AG10803 (cell line): Measurements from ENCODE around the gene SLC25A34.

ENCODE experiments used
- DNase-seq: peaks from one replicate; pipeline ENCODE4 v3.0.0; 2010; ENCODE audit warnings: low read depth
- H3K4me3 ChIP-seq: 2 replicates; pipeline ENCODE4 v1.5.1; 2011; ENCODE audit warnings: mild to moderate bottlenecking, low read length, control low read depth
- CTCF ChIP-seq: conservative IDR thresholded peaks from 2 replicates; pipeline ENCODE4 v1.5.1; 2011; ENCODE audit warnings: mild to moderate bottlenecking, low read length, control low read depth, inconsistent platforms

SLC25A34 gene

GRCh38 chr1:15757575-15758342 is 21.7 kb downstream of the SLC25A34 start:
- peak; percentile 26 for DNase-seq
- H3K4me3 ChIP-seq, result peak overlapping the region; percentile 77

GRCh38 chr1:15758343-15758931 is 22.4 kb downstream of the SLC25A34 start, which contains the start of gene FBLIM1:
TSS of gene FBLIM1 (plus strand) at chr1:15758795. CDS start at chr1:15764984, 6,189 bp downstream.
- H3K4me3 ChIP-seq, result peak within 1 kb of the TSS; percentile 77
- DNase-seq, result no peak
- TF ChIP-seq CTCF, result no peak

More at GRCh38 chr1:15757575-15758342, 21.7 kb downstream of the SLC25A34 start:
- TF ChIP-seq CTCF, result no peak

GRCh38 chr1:15758953-15759661 is 23.0 kb downstream of the SLC25A34 start:
- no peak for TF ChIP-seq CTCF
- peak; percentile 30 for DNase-seq
- peak overlapping the region; percentile 77 for H3K4me3 ChIP-seq

GRCh38 chr1:15760520-15761211 is 24.6 kb downstream of the SLC25A34 start:
- peak; percentile 57 for DNase-seq
- no peak for TF ChIP-seq CTCF

GRCh38 chr1:15761366-15762128 is 25.5 kb downstream of the SLC25A34 start:
- TF ChIP-seq CTCF, result no peak
- no peak overlapping the region for H3K4me3 ChIP-seq
- DNase-seq, result no peak

More at GRCh38 chr1:15760520-15761211, 24.6 kb downstream of the SLC25A34 start:
- peak overlapping the region; percentile 39 for H3K4me3 ChIP-seq

- no peak for DNase-seq
- TF ChIP-seq CTCF, result no peak
- no peak overlapping the region for H3K4me3 ChIP-seq
These were observed 26.5 kb downstream of the SLC25A34 start for GRCh38 chr1:15762546-15762945.
